Mucosa of gallbladder (tissue), 1 donor: ENCODE results near the gene TSPYL2. TPM values are rescaled to one million over a fixed set of nuclear protein-coding genes. Genes with fewer than 3 reads are reported as not detected.

Experiments used
- DNase-seq: peaks from one replicate; pipeline ENCODE4 v3.0.0-alpha.2; 2020; ENCODE audit warnings: low spot score
- total RNA-seq: library from RNA; stranded (reverse); gene quantifications from one replicate; pipeline ENCODE4 v1.2.1, GENCODE V29; 2021
- donor health status: DM: no; HTN: no; CAD: no.

Gene TSPYL2
- total RNA-seq, 1 donor from 2014 or later, result 34.8 TPM

DNA sequence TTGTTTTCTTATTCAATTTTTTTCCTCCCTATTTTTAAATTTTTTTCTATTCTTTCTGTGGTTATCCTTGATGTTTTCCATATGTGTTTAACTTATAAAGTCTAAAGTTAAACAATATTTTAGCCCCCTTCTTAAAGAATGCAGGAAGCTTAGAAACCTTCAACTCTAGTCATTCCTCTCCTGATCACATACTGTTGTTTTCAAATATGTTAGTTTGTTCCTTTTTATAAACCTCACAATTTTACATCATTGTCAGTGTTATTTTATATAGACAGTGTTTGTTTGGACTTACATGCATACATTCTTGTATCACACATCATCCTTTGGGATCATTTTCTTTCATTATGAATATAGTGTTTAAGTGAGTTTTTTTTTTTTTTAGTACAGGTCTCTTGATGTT is 43.3 kb downstream of the TSPYL2 start:
- DNase-seq, result no peak

GRCh38 chrX:53126377-53126776 is 44.2 kb downstream of the TSPYL2 start:
- no peak for DNase-seq

GRCh38 chrX:53128097-53128749 is 46.1 kb downstream of the TSPYL2 start:
- DNase-seq, result no peak

- DNase-seq, result no peak
Measured at GRCh38 chrX:53133400-53133799, 51.2 kb downstream of the TSPYL2 start.

- no peak for DNase-seq
Measured at GRCh38 chrX:53135581-53135980, 53.4 kb downstream of the TSPYL2 start.

Other genes with a start within 250 kb of the TSPYL2 start
- not detected for gene XAGE3, start 214.3 kb upstream of the TSPYL2 start, total RNA-seq
- 12.4 TPM for gene FAM156B, start 185.0 kb upstream of the TSPYL2 start, total RNA-seq
- 22.4 TPM for gene FAM156A, start 123.8 kb upstream of the TSPYL2 start, total RNA-seq
- gene GPR173, start 33.6 kb upstream of the TSPYL2 start, total RNA-seq, result 1.4 TPM
- 10.3 TPM for gene KANTR, start 11.8 kb downstream of the TSPYL2 start, total RNA-seq
- 140 TPM for gene KDM5C, start 142.8 kb downstream of the TSPYL2 start, total RNA-seq
- 34.5 TPM for gene IQSEC2, start 199.2 kb downstream of the TSPYL2 start, total RNA-seq